SK-N-SH treated with all-trans-retinoic acid at 6 μM for 48 hours (cell line): ENCODE data around the gene FAM83D.

Source experiments
- ATAC-seq: fragments of 200-7000 bp; cut with Tn5 transposase; 3 replicates; pipeline ENCODE4 v1.9.1; 2020; ENCODE audit warnings: mild to moderate bottlenecking, moderate library complexity
- ARNTL ChIP-seq: fragments of 450-650 bp; formaldehyde crosslinking; IDR thresholded peaks from 2 replicates; pipeline ENCODE4 v1.5.0; 2020; ENCODE audit warnings: low read depth, mild to moderate bottlenecking, moderate library complexity, borderline replicate concordance
- BACH2 ChIP-seq: fragments of 250-450 bp; sonication (Bioruptor Pico); IDR thresholded peaks from 2 replicates; pipeline ENCODE4 v1.9.0; 2021; ENCODE audit warnings: mild to moderate bottlenecking, borderline replicate concordance
- CSDC2 ChIP-seq: fragments of 250-450 bp; sonication (Bioruptor Pico); IDR thresholded peaks from 2 replicates; pipeline ENCODE4 v1.5.0; 2020; ENCODE audit warnings: mild to moderate bottlenecking, moderate library complexity
- GLIS3 ChIP-seq: fragments of 250-450 bp; sonication (Bioruptor Pico); IDR thresholded peaks from 2 replicates; pipeline ENCODE4 v1.5.0; 2020; ENCODE audit warnings: mild to moderate bottlenecking, moderate library complexity
- ISL1 ChIP-seq: fragments of 250-450 bp; sonication (Bioruptor Pico); IDR thresholded peaks from 2 replicates; pipeline ENCODE4 v2.1.2; 2022; ENCODE audit warnings: mild to moderate bottlenecking, moderate library complexity
- OSR1 ChIP-seq: fragments of 250-450 bp; sonication (Bioruptor Pico); IDR thresholded peaks from 2 replicates; pipeline ENCODE4 v1.8.0; 2022; ENCODE audit warnings: moderate library complexity, mild to moderate bottlenecking, inconsistent platforms
- PATZ1 ChIP-seq: fragments of 250-450 bp; sonication (Bioruptor Pico); IDR thresholded peaks from 2 replicates; pipeline ENCODE4 v1.8.0; 2020; ENCODE audit warnings: mild to moderate bottlenecking, moderate library complexity, borderline replicate concordance
- PPARA ChIP-seq: fragments of 250-450 bp; sonication (Bioruptor Pico); IDR thresholded peaks from 2 replicates; pipeline ENCODE4 v1.5.0; 2020; ENCODE audit warnings: mild to moderate bottlenecking, borderline replicate concordance
- RARB ChIP-seq: fragments of 250-450 bp; sonication (Bioruptor Pico); IDR thresholded peaks from 2 replicates; pipeline ENCODE4 v1.8.0; 2021; ENCODE audit warnings: mild to moderate bottlenecking, moderate library complexity
- SNAI2 ChIP-seq: fragments of 250-450 bp; sonication (Bioruptor Pico); IDR thresholded peaks from 2 replicates; pipeline ENCODE4 v1.5.0; 2020; ENCODE audit warnings: mild to moderate bottlenecking, moderate library complexity
- TCF4 ChIP-seq: fragments of 250-450 bp; sonication (Bioruptor Pico); IDR thresholded peaks from 2 replicates; pipeline ENCODE4 v1.8.0; 2021; ENCODE audit warnings: mild to moderate bottlenecking, moderate library complexity, borderline replicate concordance
- TOX ChIP-seq: fragments of 250-450 bp; sonication (Bioruptor Pico); IDR thresholded peaks from 2 replicates; pipeline ENCODE4 v1.8.0; 2021; ENCODE audit warnings: mild to moderate bottlenecking, moderate library complexity, borderline replicate concordance
- TSHZ2 ChIP-seq: fragments of 250-450 bp; sonication (Bioruptor Pico); IDR thresholded peaks from 2 replicates; pipeline ENCODE4 v1.5.0; 2020; ENCODE audit warnings: mild to moderate bottlenecking, moderate library complexity
- ZC3H10 ChIP-seq: fragments of 250-450 bp; sonication (Bioruptor Pico); IDR thresholded peaks from 2 replicates; pipeline ENCODE4 v1.5.1; 2021; ENCODE audit warnings: mild to moderate bottlenecking, moderate library complexity
- ZFP3 ChIP-seq: fragments of 250-450 bp; sonication (Bioruptor Pico); IDR thresholded peaks from 2 replicates; pipeline ENCODE4 v1.5.0; 2020; ENCODE audit warnings: mild to moderate bottlenecking, moderate library complexity
- ZFP30 ChIP-seq: fragments of 450-650 bp; formaldehyde crosslinking; IDR thresholded peaks from 2 replicates; pipeline ENCODE4 v1.5.0; 2022; ENCODE audit warnings: mild to moderate bottlenecking, moderate library complexity
- ZNF70 ChIP-seq: fragments of 450-650 bp; formaldehyde crosslinking; IDR thresholded peaks from 2 replicates; pipeline ENCODE4 v1.5.0; 2020; ENCODE audit warnings: mild to moderate bottlenecking, moderate library complexity
- ZNF8 ChIP-seq: fragments of 450-650 bp; formaldehyde crosslinking; IDR thresholded peaks from 2 replicates; pipeline ENCODE4 v1.5.0; 2020; ENCODE audit warnings: mild to moderate bottlenecking, moderate library complexity
- TF ChIP-seq, protein P1 (sequence below): fragments of 250-450 bp; sonication (Bioruptor Pico); IDR thresholded peaks from 2 replicates; pipeline ENCODE4 v1.8.0; 2021; ENCODE audit warnings: low read depth, mild to moderate bottlenecking, moderate library complexity, borderline replicate concordance
- TF ChIP-seq, protein P2 (sequence below): fragments of 250-450 bp; sonication (Bioruptor Pico); IDR thresholded peaks from 2 replicates; pipeline ENCODE4 v1.5.1; 2021; ENCODE audit warnings: mild to moderate bottlenecking, moderate library complexity

FAM83D gene

GRCh38 chr20:38975539-38976120, 49.4 kb downstream of the FAM83D start:
- TF ChIP-seq, protein P1, sequence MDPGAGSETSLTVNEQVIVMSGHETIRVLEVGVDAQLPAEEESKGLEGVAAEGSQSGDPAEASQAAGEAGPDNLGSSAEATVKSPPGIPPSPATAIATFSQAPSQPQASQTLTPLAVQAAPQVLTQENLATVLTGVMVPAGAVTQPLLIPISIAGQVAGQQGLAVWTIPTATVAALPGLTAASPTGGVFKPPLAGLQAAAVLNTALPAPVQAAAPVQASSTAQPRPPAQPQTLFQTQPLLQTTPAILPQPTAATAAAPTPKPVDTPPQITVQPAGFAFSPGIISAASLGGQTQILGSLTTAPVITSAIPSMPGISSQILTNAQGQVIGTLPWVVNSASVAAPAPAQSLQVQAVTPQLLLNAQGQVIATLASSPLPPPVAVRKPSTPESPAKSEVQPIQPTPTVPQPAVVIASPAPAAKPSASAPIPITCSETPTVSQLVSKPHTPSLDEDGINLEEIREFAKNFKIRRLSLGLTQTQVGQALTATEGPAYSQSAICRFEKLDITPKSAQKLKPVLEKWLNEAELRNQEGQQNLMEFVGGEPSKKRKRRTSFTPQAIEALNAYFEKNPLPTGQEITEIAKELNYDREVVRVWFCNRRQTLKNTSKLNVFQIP (CRISPR knock-in tag) = no peak
- no peak for TF ChIP-seq GLIS3 (CRISPR knock-in tag)
- TF ChIP-seq ZC3H10 = no peak
- TF ChIP-seq ZNF70 = no peak
- no peak for TF ChIP-seq CSDC2 (CRISPR knock-in tag)
- no peak for TF ChIP-seq BACH2 (CRISPR knock-in tag)
- TF ChIP-seq PPARA (CRISPR knock-in tag) = no peak
- TF ChIP-seq TCF4 (CRISPR knock-in tag) = no peak
- TF ChIP-seq PATZ1 (CRISPR knock-in tag) = no peak
- no peak for TF ChIP-seq ZNF8 (CRISPR knock-in tag)
- no peak for TF ChIP-seq TOX (CRISPR knock-in tag)
- ATAC-seq = no peak

GRCh38 chr20:38979434-38979833, 53.2 kb downstream of the FAM83D start:
- TF ChIP-seq ZFP3 (CRISPR knock-in tag) (no peak), ISL1 (CRISPR knock-in tag) (no peak), ZFP30 (CRISPR knock-in tag) (no peak), PATZ1 (CRISPR knock-in tag) (no peak), ZNF70 (no peak), TOX (CRISPR knock-in tag) (no peak), SNAI2 (CRISPR knock-in tag) (no peak), ARNTL (CRISPR knock-in tag) (no peak), ZNF8 (CRISPR knock-in tag) (no peak), RARB (CRISPR knock-in tag) (no peak), TCF4 (CRISPR knock-in tag) (no peak), CSDC2 (CRISPR knock-in tag) (no peak), PPARA (CRISPR knock-in tag) (no peak), OSR1 (CRISPR knock-in tag) (no peak), GLIS3 (CRISPR knock-in tag) (no peak), ZC3H10 (no peak), BACH2 (CRISPR knock-in tag) (no peak), TSHZ2 (CRISPR knock-in tag) (no peak)
- TF ChIP-seq, protein P2, sequence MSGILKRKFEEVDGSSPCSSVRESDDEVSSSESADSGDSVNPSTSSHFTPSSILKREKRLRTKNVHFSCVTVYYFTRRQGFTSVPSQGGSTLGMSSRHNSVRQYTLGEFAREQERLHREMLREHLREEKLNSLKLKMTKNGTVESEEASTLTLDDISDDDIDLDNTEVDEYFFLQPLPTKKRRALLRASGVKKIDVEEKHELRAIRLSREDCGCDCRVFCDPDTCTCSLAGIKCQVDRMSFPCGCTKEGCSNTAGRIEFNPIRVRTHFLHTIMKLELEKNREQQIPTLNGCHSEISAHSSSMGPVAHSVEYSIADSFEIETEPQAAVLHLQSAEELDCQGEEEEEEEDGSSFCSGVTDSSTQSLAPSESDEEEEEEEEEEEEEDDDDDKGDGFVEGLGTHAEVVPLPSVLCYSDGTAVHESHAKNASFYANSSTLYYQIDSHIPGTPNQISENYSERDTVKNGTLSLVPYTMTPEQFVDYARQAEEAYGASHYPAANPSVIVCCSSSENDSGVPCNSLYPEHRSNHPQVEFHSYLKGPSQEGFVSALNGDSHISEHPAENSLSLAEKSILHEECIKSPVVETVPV = no peak
- TF ChIP-seq, protein P1 (CRISPR knock-in tag) = no peak
- TF ChIP-seq, all 23 proteins: peak for 0
- ATAC-seq = no peak
